Measurements from ENCODE around the gene ACO2. TPM values are rescaled to one million over a fixed set of nuclear protein-coding genes. Genes with fewer than 3 reads are reported as not detected.

Gene ACO2
- total and polyA plus RNA-seq, 2 of the 8 experiments (the other 6 are each of a cell fraction or from before 2014, with no cell fraction given): 52.8 to 75.4 TPM

- Histone ChIP-seq H2AK5ac (ENCODE audit: low read depth, low read length) (no peak overlapping the region), H4K8ac (ENCODE audit: extremely low read depth, insufficient read depth, low read length) (no peak overlapping the region), H3K27ac (ENCODE audit: low read depth, low read length) (no peak overlapping the region), H3K56ac (replicated peaks; ENCODE audit: insufficient read length, low read depth, low read length) (no peak overlapping the region), H3K36me3 (ENCODE audit: control insufficient read depth in 2 of 4, insufficient read depth in 4 of 4, low read length in 3 of 4) (no peaks in the 10 kb centered on the region; a peak in 1 of 8 replicates), H3K4me3 (ENCODE audit: extremely low read depth in 1 of 4, insufficient read depth in 2 of 4, low read depth in 3 of 4, low read length in 4 of 4) (no peak overlapping the region), H2BK12ac (ENCODE audit: low read depth, low read length) (peak overlapping the region; percentile 50; the same call in 1 of the 2 replicates), H3K23ac (ENCODE audit: insufficient read length) (no peak overlapping the region), H3K79me2 (ENCODE audit: control insufficient read depth in 1 of 2, insufficient read depth in 2 of 2, low read length in 2 of 2) (peaks cover 7 to 79% of the 10 kb centered on the region in 2 experiments), H3K18ac (ENCODE audit: extremely low read depth, low read length) (no peak overlapping the region; the same call in 1 of the 2 replicates), H3K9ac (replicated peaks in 1 of 4; ENCODE audit: extremely low read depth in 1 of 4, low read depth in 3 of 4, low read length in 3 of 4) (no peak overlapping the region), H4K5ac (ENCODE audit: insufficient read length, low read depth, low read length) (no peak overlapping the region), H3K23me2 (ENCODE audit: low read depth, low read length) (no peaks in the 10 kb centered on the region), H2BK5ac (ENCODE audit: low read depth, low read length) (no peak overlapping the region; the same call in 1 of the 2 replicates), H4K20me1 (replicated peaks in 1 of 2; ENCODE audit: control insufficient read depth in 1 of 2, insufficient read depth in 2 of 2, low read length in 2 of 2) (peaks cover 2 to 8% of the 10 kb centered on the region in 2 experiments), H3K27me3 (replicated peaks in 1 of 4; ENCODE audit: control insufficient read depth in 3 of 4, extremely low read depth in 1 of 4, insufficient read depth in 3 of 4, low read length in 3 of 4) (no peaks in the 10 kb centered on the region), H2BK120ac (replicated peaks; ENCODE audit: low read depth, low read length) (no peak overlapping the region), H3K4ac (replicated peaks; ENCODE audit: insufficient read length, low read depth, low read length) (no peak overlapping the region), H3K4me1 (replicated peaks in 1 of 4; ENCODE audit: control insufficient read depth in 3 of 4, insufficient read depth in 4 of 4, low read length in 3 of 4) (peaks cover 8 to 29% (median 21%) of the 10 kb centered on the region in 4 experiments), H3K79me1 (ENCODE audit: low read depth, low read length) (peaks cover 13% of the 10 kb centered on the region), H4K91ac (replicated peaks; ENCODE audit: insufficient read length, low read length) (no peak overlapping the region), H3K9me3 (ENCODE audit: insufficient read depth in 2 of 2, low read depth in 1 of 2, low read length in 1 of 2) (no peaks in the 10 kb centered on the region), H3K4me2 (ENCODE audit: insufficient read depth in 1 of 2, low read depth in 2 of 2, low read length in 2 of 2) (peak overlapping the region in 1 of 2 experiments; percentile 50; a peak in 1 of 4 replicates), H2AFZ (ENCODE audit: low read length) (no peak overlapping the region), H2BK20ac (ENCODE audit: low read length) (no peak overlapping the region), H3K14ac (ENCODE audit: insufficient read length) (no peak overlapping the region), H2BK15ac (ENCODE audit: low read length) (no peak overlapping the region)
- no peak for TF ChIP-seq USF2 (IDR thresholded peaks at IDR 0.05; ENCODE audit: low read length)
- no peak for TF ChIP-seq CTCF (IDR thresholded peaks at IDR 0.05; ENCODE audit: control extremely low read depth in 1 of 3, insufficient read depth in 1 of 3, low read depth in 1 of 3, low read length in 3 of 3)
- CTCF ChIA-PET (ENCODE audit: partially characterized antibody): interaction anchor here (0.6 to 2.8 kb wide), 7 partner anchors 11 to 246 kb away, joined by 3 to 12 read pairs (median 4); partner anchors contain the start of genes ACO2 and CHADL
- no peak for DNase-seq (ENCODE audit: low read depth in 1 of 2, low spot score in 2 of 2)
- 86% methylated on average over 8 of the region's 8 CpGs; no CpG with 5 or more reads in 1 of the 2 experiments for WGBS, 2 experiments (ENCODE audit: extremely low coverage in 1 of 2, insufficient coverage in 1 of 2, insufficient read length in 1 of 2, insufficient replicate concordance in 2 of 2, low coverage in 1 of 2, low lambda C conversion rate in 2 of 2, missing lambda C conversion rate in 1 of 2)
- POLR2A ChIA-PET (ENCODE audit: partially characterized antibody): interaction anchor here (0.5 to 3.5 kb wide), 11 partner anchors 9 to 89 kb away, joined by 3 to 17 read pairs (median 5); partner anchors contain the start of genes ACO2, PHF5A and TOB2
- no peak for FAIRE-seq
These were observed 18.4 kb downstream of the ACO2 start for GRCh38 chr22:41487037-41487935.

Data from H1 (cell line).